DOHH2 (cell line): Measurements from ENCODE around the gene CBFB.

Experiments
- EZH2phosphoT487 ChIP-seq: fragments of 200-600 bp; sonication (generic); IDR thresholded peaks from 2 replicates; pipeline ENCODE4 v1.6.1; 2017; ENCODE audit warnings: borderline replicate concordance, mild to moderate bottlenecking, antibody characterized with exemption, low read length, moderate library complexity, mixed read lengths
- TF ChIP-seq, protein P1 (sequence below): fragments of 200-600 bp; sonication (generic); IDR thresholded peaks from one replicate; pipeline ENCODE4 v1.5.1; 2014; ENCODE audit warnings: antibody characterized with exemption, mild to moderate bottlenecking, low read depth, low read length; ENCODE audit not compliant: poor library complexity, severe bottlenecking

DNA sequence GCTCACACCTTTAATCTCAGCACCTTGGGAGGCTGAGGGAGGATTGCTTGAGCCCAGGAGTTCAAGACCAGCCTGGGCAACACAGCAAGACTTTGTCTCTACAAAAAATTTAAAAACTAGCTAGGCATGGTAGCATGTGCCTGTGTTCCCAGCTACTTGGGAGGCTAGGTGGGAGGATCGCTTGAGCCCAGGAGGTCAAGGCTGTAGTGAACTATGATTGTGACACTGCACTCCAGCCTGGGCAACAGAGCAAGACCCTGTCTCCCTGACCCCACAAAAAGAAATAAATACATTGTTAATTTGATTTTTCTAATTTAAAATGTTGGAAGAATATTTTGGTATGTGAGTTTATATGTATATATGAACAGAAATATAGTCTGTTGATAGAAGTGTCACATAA, 58.3 kb downstream of the CBFB start:
- TF ChIP-seq, protein P1, sequence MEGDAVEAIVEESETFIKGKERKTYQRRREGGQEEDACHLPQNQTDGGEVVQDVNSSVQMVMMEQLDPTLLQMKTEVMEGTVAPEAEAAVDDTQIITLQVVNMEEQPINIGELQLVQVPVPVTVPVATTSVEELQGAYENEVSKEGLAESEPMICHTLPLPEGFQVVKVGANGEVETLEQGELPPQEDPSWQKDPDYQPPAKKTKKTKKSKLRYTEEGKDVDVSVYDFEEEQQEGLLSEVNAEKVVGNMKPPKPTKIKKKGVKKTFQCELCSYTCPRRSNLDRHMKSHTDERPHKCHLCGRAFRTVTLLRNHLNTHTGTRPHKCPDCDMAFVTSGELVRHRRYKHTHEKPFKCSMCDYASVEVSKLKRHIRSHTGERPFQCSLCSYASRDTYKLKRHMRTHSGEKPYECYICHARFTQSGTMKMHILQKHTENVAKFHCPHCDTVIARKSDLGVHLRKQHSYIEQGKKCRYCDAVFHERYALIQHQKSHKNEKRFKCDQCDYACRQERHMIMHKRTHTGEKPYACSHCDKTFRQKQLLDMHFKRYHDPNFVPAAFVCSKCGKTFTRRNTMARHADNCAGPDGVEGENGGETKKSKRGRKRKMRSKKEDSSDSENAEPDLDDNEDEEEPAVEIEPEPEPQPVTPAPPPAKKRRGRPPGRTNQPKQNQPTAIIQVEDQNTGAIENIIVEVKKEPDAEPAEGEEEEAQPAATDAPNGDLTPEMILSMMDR, result no peak
- TF ChIP-seq EZH2phosphoT487, result no peak
